Ovary (tissue), 9 donors: ENCODE results near the gene IDH2. TPM values are rescaled to one million over a fixed set of nuclear protein-coding genes. Genes with fewer than 3 reads are reported as not detected.

Experiments used
- DNase-seq, 5 donors: peaks; one replicate each; pipeline ENCODE4 v3.0.0-alpha.2; 2019 to 2020
- H3K27ac ChIP-seq, 2 donors: fragments of 200-600 bp; one replicate each; pipeline versions ENCODE4 v1.5.1 to v1.8.0; 2019 to 2022
- H3K27me3 ChIP-seq: fragments of 200-600 bp; one replicate; pipeline ENCODE4 v1.8.0; 2022
- H3K36me3 ChIP-seq: fragments of 200-600 bp; sonication (generic); one replicate; pipeline ENCODE4 v1.5.1; 2019
- H3K4me1 ChIP-seq: one replicate; pipeline ENCODE4 v1.8.1; 2013; ENCODE audit warnings: mild to moderate bottlenecking, moderate library complexity; ENCODE audit not compliant: insufficient read depth
- H3K4me3 ChIP-seq: fragments of 200-600 bp; sonication (generic); one replicate; pipeline ENCODE4 v1.5.1; 2017
- H3K9me3 ChIP-seq, 2 donors: fragments of 200-600 bp in 1 of 2; sonication (generic) in 1 of 2; one replicate each; pipeline versions ENCODE4 v1.5.1 to v1.8.1; 2013 to 2019; ENCODE audit warnings: mild to moderate bottlenecking in 1 of 2, moderate library complexity in 1 of 2
- CTCF ChIP-seq, 3 donors: fragments of 450-650 bp in 2 of 3; fragments of 200-600 bp in 1 of 3; IDR thresholded peaks; one replicate each; pipeline versions ENCODE4 v1.5.1 to v1.8.0; 2016 to 2022; ENCODE audit warnings: antibody characterized with exemption in 3 of 3, mild to moderate bottlenecking in 1 of 3
- EP300 ChIP-seq: sonication (generic); formaldehyde crosslinking; IDR thresholded peaks from one replicate; pipeline ENCODE4 v1.6.1; 2017; ENCODE audit warnings: antibody characterized with exemption
- POLR2A ChIP-seq: fragments of 450-650 bp; IDR thresholded peaks from one replicate; pipeline ENCODE4 v1.6.1; 2017; ENCODE audit warnings: antibody characterized with exemption, mild to moderate bottlenecking, moderate library complexity
- WGBS, 3 donors: extraction: QIAGEN DNeasy Blood & Tissue Kit in 1 of 3; methylation state at CpG; one replicate each; pipeline versions ENCODE4 v1.1.5 to v1.1.7; 2013 to 2017; 5-methylcytosine and 5-hydroxymethylcytosine counted together
- intact Hi-C, 4 donors: fragments of 100-400 bp; cut with DNase I; formaldehyde crosslinking; loops; one replicate each; pipeline versions ENCODE4 v1.11.0 to v1.15.1; 2022 to 2023
- polyA plus RNA-seq, 2 donors: library from polyadenylated mRNA; stranded (reverse); fragments of 200-250 nt in 1 of 2; fragments of 350-450 nt in 1 of 2; fragmentation: Illumina TruSeq in 1 of 2; extraction: RNeasy Lipid Tissue Mini Kit (QIAGEN cat#74804) in 1 of 2; gene quantifications; one replicate each; pipeline ENCODE4 v1.2.3, GENCODE V29; 2013 to 2014
- total RNA-seq, 7 donors: library from RNA; depleted of rRNA in 2 of 7; stranded (reverse); fragments of >200 nt in 2 of 7; fragmentation: NEBNext Ultra II Directional in 3 of 7; extraction: Animal tissue kit (Norgen Biotek cat#: 25700) in 3 of 7; gene quantifications; one replicate each; pipeline versions ENCODE4 v1.1.0 to v1.2.4, GENCODE V29; 2016 to 2023
- donor health status: DM: no; HTN: no; CAD: no; lungs with moderate emphysema.
- donor health status: DM: no; HTN: no; CAD: no.
- donor health status: Bipolar disorder and iron deficiency.
- donor health status: DM: yes; HTN: yes; CAD: no.
- donor health status: DM: no; HTN: no; CAD: no.
- donor health status: DM: yes; HTN: yes; CAD: no.

The IDH2 gene
- total and polyA plus RNA-seq, 9 donors = 13.7 to 44.6 (median 25.4) TPM

GRCh38 chr15:90046289-90046688 is 56.0 kb downstream of the IDH2 start:
- intact Hi-C loops = no loop called here
- H3K9me3 ChIP-seq = no peaks in the 10 kb centered on the region
- H3K27me3 ChIP-seq = no peaks in the 10 kb centered on the region
- no peak overlapping the region for H3K27ac ChIP-seq
- H3K4me1 ChIP-seq = no peaks in the 10 kb centered on the region
- no peak overlapping the region for H3K4me3 ChIP-seq
- WGBS, 3 donors = 80 to 94% (median 81%) methylated on average over 7 of the region's 7 CpGs
- no peak for DNase-seq
- TF ChIP-seq EP300 = no peak
- no peak for TF ChIP-seq POLR2A
- no peak for TF ChIP-seq CTCF (IDR thresholded peaks at IDR 0.05)
- H3K36me3 ChIP-seq = no peaks in the 10 kb centered on the region

GRCh38 chr15:90044916-90045371 is 57.3 kb downstream of the IDH2 start:
- no peak for DNase-seq
- Histone ChIP-seq H3K9me3 (no peaks in the 10 kb centered on the region), H3K27me3 (no peaks in the 10 kb centered on the region), H3K4me3 (no peak overlapping the region), H3K36me3 (no peaks in the 10 kb centered on the region), H3K4me1 (peaks cover 4% of the 10 kb centered on the region), H3K27ac (no peak overlapping the region)
- intact Hi-C loops = no loop called here
- 92 to 98% (median 95%) methylated on average over 4 of the region's 4 CpGs for WGBS, 3 donors
- no peak for TF ChIP-seq EP300
- TF ChIP-seq CTCF (IDR thresholded peaks at IDR 0.05) = no peak
- no peak for TF ChIP-seq POLR2A

- no peaks in the 10 kb centered on the region for H3K9me3 ChIP-seq
- TF ChIP-seq EP300 = no peak
- DNase-seq = no peak
- H3K27me3 ChIP-seq = no peaks in the 10 kb centered on the region
- no peak overlapping the region for H3K4me3 ChIP-seq
- intact Hi-C loops = no loop called here
- peaks cover 4% of the 10 kb centered on the region for H3K4me1 ChIP-seq
- no peaks in the 10 kb centered on the region for H3K36me3 ChIP-seq
- no peak overlapping the region for H3K27ac ChIP-seq
- WGBS, 3 donors = 89 to 93% (median 93%) methylated on average over 14 of the region's 14 CpGs
These were observed 58.1 kb downstream of the IDH2 start for GRCh38 chr15:90044191-90044590.

GRCh38 chr15:90043530-90044010 is 58.7 kb downstream of the IDH2 start:
- no peak overlapping the region for H3K27ac ChIP-seq
- DNase-seq = no peak
- no peak overlapping the region for H3K4me3 ChIP-seq
- WGBS, 3 donors = 89 to 94% (median 90%) methylated on average over 5 of the region's 5 CpGs
- H3K36me3 ChIP-seq = no peaks in the 10 kb centered on the region
- peaks cover 4% of the 10 kb centered on the region for H3K4me1 ChIP-seq
- no peaks in the 10 kb centered on the region for H3K9me3 ChIP-seq
- intact Hi-C loops = no loop called here
- TF ChIP-seq EP300 (no peak), POLR2A (no peak), CTCF (IDR thresholded peaks at IDR 0.05) (no peak)
- no peaks in the 10 kb centered on the region for H3K27me3 ChIP-seq

- no peaks in the 10 kb centered on the region for H3K36me3 ChIP-seq
- no peak for TF ChIP-seq CTCF (IDR thresholded peaks at IDR 0.05)
- no peak for TF ChIP-seq EP300
- no peak for TF ChIP-seq POLR2A
- peaks cover 6% of the 10 kb centered on the region for H3K4me1 ChIP-seq
- no peak overlapping the region for H3K4me3 ChIP-seq
- intact Hi-C loops = no loop called here
- no peaks in the 10 kb centered on the region for H3K27me3 ChIP-seq
- peak in 1 of 5 donors; percentile 14 for DNase-seq
- no peaks in the 10 kb centered on the region for H3K9me3 ChIP-seq
- H3K27ac ChIP-seq = no peak overlapping the region
- 85 to 91% (median 87%) methylated on average over 26 to 27 of the region's 27 CpGs for WGBS, 3 donors
These were observed 59.3 kb downstream of the IDH2 start for GRCh38 chr15:90042766-90043529.
